Skin epidermis (tissue), 12 donors: ENCODE data around the gene LDLRAD2.
"Not testable (repeated sequence)": the region's sequence is repeated elsewhere in the genome, so short reads cannot be mapped to it uniquely, and the experiment has no call there.

Source experiments
- H3K27ac ChIP-seq, 21 experiments: fragments of 200-600 bp; sonication (generic) in 11 of 21; one replicate each; pipeline ENCODE4 v1.5.0; 2020; ENCODE audit warnings: mild to moderate bottlenecking in 3 of 21, inconsistent platforms in 2 of 21, moderate library complexity in 2 of 21
- H3K4me3 ChIP-seq, 7 experiments: fragments of 200-600 bp; sonication (generic) in 2 of 7; one replicate each; pipeline ENCODE4 v1.5.0; 2020; ENCODE audit warnings: inconsistent platforms in 2 of 7, mild to moderate bottlenecking in 2 of 7, moderate library complexity in 1 of 7

LDLRAD2 gene

DNA sequence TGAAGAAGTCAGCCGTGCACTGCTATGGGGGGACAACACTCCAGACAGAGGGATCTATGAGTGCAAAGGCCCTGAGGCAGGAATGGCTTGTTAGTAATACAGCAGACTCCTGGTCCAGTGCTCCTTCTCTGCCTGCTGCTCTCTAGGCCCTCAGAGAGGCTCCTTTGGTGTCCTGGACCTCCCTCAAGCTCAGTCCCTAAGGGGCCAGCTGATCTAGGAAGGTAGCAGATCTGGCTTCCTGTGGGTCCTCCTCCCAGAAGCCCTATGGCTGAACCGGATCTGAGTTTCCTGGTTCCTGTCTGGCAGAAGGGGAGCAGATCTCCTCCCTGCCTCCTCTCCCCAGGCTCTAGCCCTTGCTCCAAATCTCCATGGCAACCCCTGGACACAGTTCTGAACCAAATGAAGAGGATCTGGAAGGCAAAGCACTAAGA lies at the start of gene LDLRAD2:
Gene LDLRAD2, plus strand, starts transcription at position 391 of the 431 bp plus-strand sequence. CDS start 187 bp downstream, outside the sequence.
- Histone ChIP-seq H3K27ac (no peak within 1 kb of the TSS), H3K4me3 (no peak within 1 kb of the TSS)

DNA sequence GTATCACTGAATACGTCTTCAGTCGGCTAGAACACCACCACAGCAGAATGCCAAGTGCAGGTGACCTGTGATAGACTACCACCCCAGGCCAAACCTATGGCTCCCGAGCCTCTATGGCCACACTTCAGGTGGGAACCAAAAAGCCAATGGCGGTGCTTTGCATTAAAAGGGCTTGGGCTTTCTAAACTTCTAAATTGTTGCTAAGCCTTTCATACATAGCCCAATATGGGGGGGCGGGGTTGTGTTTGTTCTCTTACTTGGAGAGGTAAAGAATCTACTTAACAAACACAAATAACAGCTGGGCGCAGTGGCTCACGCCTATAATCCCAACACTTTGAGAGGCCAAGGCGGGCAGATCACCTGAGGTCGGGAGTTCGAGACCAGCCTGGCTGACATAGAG lies 48.8 kb upstream of the LDLRAD2 start:
- Histone ChIP-seq H3K4me3 (no peak overlapping the region), H3K27ac (peak overlapping the region in 2 of 21 experiments; percentile 10 to 44)

- Histone ChIP-seq H3K4me3 (no peak overlapping the region), H3K27ac (peak overlapping the region in 5 of 21 experiments; percentile 16 to 76 (median 57))
These were observed 48.2 kb upstream of the LDLRAD2 start for GRCh38 chr1:21763694-21764419.

DNA sequence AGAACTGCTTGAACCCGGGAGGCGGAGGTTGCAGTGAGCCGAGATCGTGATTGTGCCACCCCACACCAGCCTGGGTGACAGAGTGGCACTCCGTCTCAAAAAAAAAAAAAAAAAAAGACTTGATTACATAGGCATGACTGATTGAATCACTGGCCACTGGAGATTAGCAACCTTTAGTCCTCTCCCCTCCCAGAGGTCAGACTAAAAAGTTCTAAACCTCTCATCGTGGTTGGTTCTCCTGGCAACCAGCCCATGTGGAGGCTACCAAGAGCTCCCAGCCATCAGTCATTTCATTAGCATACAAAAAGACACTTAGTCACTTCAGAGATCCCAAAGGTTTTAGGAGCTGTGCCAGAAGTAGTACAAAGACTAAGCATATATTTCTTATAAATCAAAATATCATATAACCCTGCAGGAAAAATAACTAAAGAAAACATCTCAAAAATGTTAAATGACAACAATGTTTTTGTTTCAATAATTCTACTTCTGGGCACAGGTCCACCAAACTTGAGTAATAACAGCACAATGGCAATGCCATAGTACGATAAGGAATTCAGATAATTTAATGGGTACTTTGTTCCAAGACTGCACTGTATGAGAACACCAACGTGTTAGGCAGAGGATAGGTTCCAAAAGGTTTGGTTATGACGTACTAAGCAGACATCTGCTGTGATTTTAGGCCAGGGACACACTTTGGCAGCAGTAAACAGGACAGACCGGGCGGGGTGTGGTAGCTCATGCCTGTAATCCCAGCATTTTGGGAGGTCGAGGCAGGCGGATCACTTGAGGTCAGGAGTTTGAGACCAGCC lies 47.2 kb upstream of the LDLRAD2 start:
- H3K27ac ChIP-seq = peak overlapping the region in 11 of 21 experiments; percentile 9 to 76 (median 56)
- no peak overlapping the region for H3K4me3 ChIP-seq

GRCh38 chr1:21766210-21766609 lies 45.9 kb upstream of the LDLRAD2 start:
- peak overlapping the region in 2 of 21 experiments; percentile 62 to 76 for H3K27ac ChIP-seq

DNA sequence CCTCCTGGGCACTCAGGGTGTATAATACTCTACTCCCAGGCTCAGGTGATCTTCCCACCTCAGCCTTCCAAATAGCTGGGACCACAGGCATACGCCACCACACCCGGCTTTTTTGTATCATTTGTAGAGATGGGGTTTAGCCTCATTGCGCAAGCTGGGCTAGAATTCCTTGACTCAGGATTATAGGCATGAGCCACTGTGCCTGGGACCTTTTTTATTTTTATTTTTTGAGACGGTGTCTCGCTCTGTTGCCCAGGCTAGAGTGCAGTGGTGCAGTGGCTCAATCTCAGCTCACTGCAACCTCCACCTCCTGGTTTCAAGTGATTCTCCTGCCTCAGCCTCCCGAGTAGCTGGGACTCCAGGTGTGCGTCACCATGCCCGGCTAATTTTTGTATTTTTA lies 45.0 kb upstream of the LDLRAD2 start:
- H3K27ac ChIP-seq = peak overlapping the region in 1 of 21 experiments; percentile 10

More at GRCh38 chr1:21766210-21766609, 45.9 kb upstream of the LDLRAD2 start:
- H3K4me3 ChIP-seq = no peak overlapping the region

GRCh38 chr1:21770201-21770600 lies 41.9 kb upstream of the LDLRAD2 start:
- Histone ChIP-seq H3K27ac (no peak overlapping the region), H3K4me3 (no peak overlapping the region)

More for the DNA sequence above, 45.0 kb upstream of the LDLRAD2 start:
- H3K4me3 ChIP-seq = not testable (repeated sequence)

DNA sequence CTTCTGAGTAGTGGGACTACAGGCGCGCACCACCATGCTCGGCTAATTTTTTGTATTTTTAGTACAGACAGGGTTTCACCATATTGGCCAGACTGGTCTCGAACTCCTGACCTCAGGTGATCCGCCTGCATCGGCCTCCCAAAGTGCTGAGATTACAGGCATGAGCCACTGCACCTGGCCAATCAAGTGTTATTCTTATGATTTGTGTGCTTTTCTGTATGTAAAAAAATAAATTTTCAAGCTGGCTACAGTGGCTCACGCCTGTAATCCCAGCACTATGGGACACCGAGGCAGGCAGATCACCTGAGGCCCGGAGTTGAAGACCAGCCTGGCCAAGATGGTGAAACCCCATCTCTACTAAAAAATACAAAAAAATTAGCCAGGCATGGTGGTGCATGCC lies 41.5 kb upstream of the LDLRAD2 start:
- H3K27ac ChIP-seq, H3K4me3 ChIP-seq: not testable (repeated sequence)

GRCh38 chr1:21771672-21772071 lies 40.4 kb upstream of the LDLRAD2 start:
- H3K4me3 ChIP-seq, H3K27ac ChIP-seq: not testable (repeated sequence)

GRCh38 chr1:21773585-21773984 lies 38.5 kb upstream of the LDLRAD2 start:
- peak overlapping the region in 1 of 21 experiments; percentile 39 for H3K27ac ChIP-seq

DNA sequence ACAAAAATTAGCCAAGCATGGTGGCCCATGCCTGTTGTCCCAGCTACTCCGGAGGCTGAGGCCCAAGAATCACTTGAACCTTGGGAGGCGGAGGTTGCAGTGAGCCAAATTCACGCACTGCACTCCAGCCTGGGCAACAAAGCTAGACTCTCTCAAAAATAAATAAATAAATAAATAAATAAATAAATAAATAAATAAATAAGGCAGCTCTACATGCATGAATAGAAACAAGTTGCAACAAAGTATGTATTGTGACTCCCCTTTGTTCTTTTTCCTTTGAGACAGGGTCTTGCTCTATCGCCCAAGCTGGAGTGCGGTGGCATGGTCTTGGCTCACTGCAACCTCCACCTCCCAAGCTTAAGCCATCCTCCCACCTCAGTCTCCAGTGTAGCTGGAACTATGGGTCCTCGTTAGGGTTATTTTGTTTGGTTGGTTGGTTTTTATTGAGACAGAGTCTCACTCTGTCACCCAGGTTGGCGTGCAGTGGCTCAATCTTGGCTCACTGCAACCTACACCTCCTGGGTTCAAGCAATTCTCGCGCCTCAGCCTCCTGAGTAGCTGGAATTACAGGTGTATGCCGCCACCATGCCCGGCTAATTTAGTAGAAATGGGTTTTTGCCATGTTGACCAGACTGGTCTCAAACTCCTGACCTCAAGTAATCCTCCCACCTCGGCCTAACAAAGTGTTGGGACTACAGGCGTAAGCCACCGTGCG lies 37.1 kb upstream of the LDLRAD2 start:
- no peak overlapping the region for H3K4me3 ChIP-seq
- H3K27ac ChIP-seq = peak overlapping the region in 4 of 21 experiments; percentile 24 to 54 (median 36)

More at GRCh38 chr1:21773585-21773984, 38.5 kb upstream of the LDLRAD2 start:
- H3K4me3 ChIP-seq = no peak overlapping the region

DNA sequence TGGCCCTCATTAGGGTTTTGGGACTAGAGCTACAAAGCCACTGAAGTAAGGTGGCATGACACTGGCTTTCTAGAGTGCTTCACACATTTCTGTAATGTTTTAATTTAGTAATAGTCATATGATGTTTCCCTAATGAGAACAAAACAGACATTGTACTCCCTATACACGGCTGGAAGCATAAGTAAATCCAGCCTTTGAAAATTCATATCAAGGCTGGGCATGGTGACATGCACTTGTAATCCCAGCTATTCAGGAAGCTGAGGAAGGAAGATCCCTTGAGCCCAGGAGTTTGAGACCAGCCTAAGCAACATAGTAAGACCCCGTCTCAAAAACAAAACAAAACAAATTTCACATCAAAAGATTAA lies 36.5 kb upstream of the LDLRAD2 start:
- Histone ChIP-seq H3K4me3 (no peak overlapping the region), H3K27ac (peak overlapping the region in 4 of 21 experiments; percentile 24 to 54 (median 36))

DNA sequence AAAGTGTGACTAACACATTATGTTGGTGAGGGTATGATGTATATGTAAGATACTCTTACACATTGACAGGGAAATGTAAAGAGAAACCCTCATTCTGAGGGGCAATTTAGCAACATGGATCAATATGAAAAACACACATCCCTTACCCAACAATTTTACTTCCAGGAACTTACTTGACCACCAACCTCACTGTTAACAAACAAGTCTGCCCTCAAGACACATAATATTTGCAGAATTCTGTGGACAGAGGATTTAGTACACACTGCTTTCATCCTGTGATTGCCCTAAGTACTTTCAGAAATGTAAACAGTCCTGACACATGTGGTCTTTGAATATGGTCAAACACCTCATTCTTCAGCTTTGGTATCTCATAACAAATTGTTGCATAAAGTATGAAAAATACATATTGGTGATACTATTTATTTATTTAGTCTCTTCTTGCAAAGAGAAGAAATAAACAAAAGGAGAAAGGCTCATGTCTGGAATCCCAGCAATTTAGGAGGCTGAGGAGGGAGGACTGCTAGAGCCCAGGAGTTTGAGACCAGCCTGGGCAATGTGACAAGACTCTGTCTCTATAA lies 36.0 kb upstream of the LDLRAD2 start:
- no peak overlapping the region for H3K4me3 ChIP-seq
- peak overlapping the region in 2 of 21 experiments; percentile 45 to 54 for H3K27ac ChIP-seq

GRCh38 chr1:21776925-21777324 lies 35.1 kb upstream of the LDLRAD2 start:
- H3K27ac ChIP-seq, H3K4me3 ChIP-seq: not testable (repeated sequence)

- H3K4me3 ChIP-seq = no peak overlapping the region
- H3K27ac ChIP-seq = no peak overlapping the region
These were observed 33.7 kb upstream of the LDLRAD2 start for GRCh38 chr1:21778405-21778727.

DNA sequence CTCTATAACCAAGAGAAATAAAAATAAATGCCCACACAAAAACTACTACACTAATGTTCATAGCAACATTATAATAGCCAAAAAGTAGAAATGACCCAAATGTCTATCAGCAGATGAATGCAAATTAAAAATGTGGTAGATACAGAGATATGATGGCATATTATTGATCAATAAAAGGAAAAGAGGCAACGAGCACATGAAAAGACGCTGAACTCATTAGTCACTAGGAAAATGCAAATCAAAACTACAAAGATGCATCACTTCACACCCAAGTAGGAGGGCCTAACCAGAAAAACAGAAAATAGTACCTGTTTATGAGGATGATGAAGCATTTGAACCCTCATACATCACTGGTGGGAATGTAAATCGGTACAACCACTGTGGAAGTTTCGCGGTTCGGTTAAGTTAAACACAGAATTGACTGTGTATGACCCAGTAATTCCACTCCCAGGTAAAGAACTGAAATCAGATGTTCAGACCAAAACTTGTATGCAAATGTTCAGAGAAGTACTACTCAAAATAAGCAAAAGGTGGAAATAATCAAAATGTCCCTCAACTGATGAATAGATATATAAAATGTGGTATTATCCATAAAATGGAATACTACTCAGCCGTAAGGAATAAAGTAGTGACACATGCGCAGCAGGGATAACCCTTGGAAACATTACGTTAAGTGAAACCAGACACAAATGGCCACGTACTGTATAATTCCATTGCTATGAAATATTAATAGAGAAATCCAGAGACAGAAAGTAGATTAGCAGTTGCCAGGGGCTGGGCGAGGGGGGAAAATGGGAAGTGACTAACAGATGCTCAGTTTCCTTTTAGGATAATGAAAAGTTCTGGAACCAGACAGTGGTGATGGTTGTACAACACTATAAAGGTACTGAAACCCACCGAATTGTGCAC lies 32.2 kb upstream of the LDLRAD2 start:
- H3K27ac ChIP-seq = peak overlapping the region in 4 of 21 experiments; percentile 12 to 22 (median 16)
- H3K4me3 ChIP-seq = no peak overlapping the region

- H3K27ac ChIP-seq = peak overlapping the region in 20 of 21 experiments; percentile 95 to 100 (median 99)
- H3K4me3 ChIP-seq = peak overlapping the region; percentile 56 to 100 (median 90)
These were observed 30.2 kb upstream of the LDLRAD2 start for GRCh38 chr1:21781815-21782348.

DNA sequence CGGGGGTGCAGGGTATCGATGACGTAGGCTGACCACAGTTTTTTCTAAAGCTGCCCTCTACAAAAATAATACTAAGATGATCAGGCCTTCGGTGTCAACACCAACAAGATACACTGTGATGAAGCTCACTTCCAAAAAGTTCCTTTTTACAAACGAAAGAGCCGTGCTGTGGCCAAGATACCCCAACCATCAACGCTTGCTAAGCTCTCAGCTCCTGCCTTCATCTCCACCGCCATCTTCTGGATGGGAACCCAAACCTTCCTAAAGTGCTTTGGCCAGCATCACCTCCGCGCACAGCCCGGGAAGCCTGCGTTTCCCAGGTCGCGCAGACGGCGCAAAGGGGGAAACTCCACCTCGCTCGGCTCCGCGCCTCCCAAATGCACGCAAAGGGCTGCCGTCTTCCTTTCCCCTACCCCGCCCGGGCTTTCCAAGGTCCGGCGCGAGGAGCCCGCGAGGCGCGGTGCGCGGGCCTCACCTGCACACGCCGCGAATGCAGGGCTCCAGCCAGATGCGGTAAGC lies 29.7 kb upstream of the LDLRAD2 start:
- peak overlapping the region; percentile 0 to 100 (median 99) for H3K27ac ChIP-seq
- H3K4me3 ChIP-seq = peak overlapping the region; percentile 56 to 100 (median 90)
